CD4-positive, alpha-beta memory T cell (primary cell): ENCODE results near the gene PUS1. TPM values are rescaled to one million over a fixed set of nuclear protein-coding genes. Genes with fewer than 3 reads are reported as not detected.
A peak's percentile ranks its signal among the peaks of the same experiment; 100 is the strongest.
"Not testable (repeated sequence)": the region's sequence is repeated elsewhere in the genome, so short reads cannot be mapped to it uniquely, and the experiment has no call there.

Experiments
- CTCF ChIA-PET: fragments of 350-600 bp; sonication (Branson Sonifier 250); formaldehyde crosslinking; loops from one replicate; lab custom pipeline; 2021; ENCODE audit warnings: inconsistent platforms; ENCODE audit not compliant: partially characterized antibody; lab: Charles Lee
- POLR2A ChIA-PET: fragments of 350-600 bp; sonication (Branson Sonifier 250); formaldehyde crosslinking; loops from one replicate; lab custom pipeline; 2021; ENCODE audit not compliant: partially characterized antibody; lab: Charles Lee
- DNase-seq, 5 donors: peaks; one replicate each; pipeline versions ENCODE4 v3.0.0 to v3.0.0-alpha.2; 2020 to 2022; ENCODE audit warnings: mixed read lengths in 1 of 5
- H3K27ac ChIP-seq: one replicate; pipeline ENCODE4 v1.7.0; 2013; ENCODE audit warnings: low read depth, low read length
- H3K27me3 ChIP-seq: 2 replicates; pipeline ENCODE4 v1.7.0; 2013; ENCODE audit warnings: mild to moderate bottlenecking, low read length, moderate library complexity; ENCODE audit not compliant: insufficient read depth
- H3K36me3 ChIP-seq: 2 replicates; pipeline ENCODE4 v1.7.0; 2013; ENCODE audit warnings: mild to moderate bottlenecking, low read length, moderate library complexity; ENCODE audit not compliant: insufficient read depth
- H3K4me1 ChIP-seq: 2 replicates; pipeline ENCODE4 v1.7.0; 2013; ENCODE audit warnings: mild to moderate bottlenecking, low read length, moderate library complexity; ENCODE audit not compliant: insufficient read depth
- H3K4me3 ChIP-seq, 2 donors: one replicate each; pipeline ENCODE4 v1.7.0; 2013; ENCODE audit warnings: low read length in 2 of 2, mild to moderate bottlenecking in 1 of 2
- H3K9me3 ChIP-seq, 2 donors: one replicate each; pipeline ENCODE4 v1.7.0; 2013; ENCODE audit warnings: low read length in 2 of 2, control low read depth in 1 of 2; ENCODE audit not compliant: control insufficient read depth in 1 of 2
- H3K27ac Mint-ChIP-seq, 7 donors: one replicate each; pipeline ENCODE4 v1.8.0; 2020 to 2021; ENCODE audit warnings: mixed read lengths in 7 of 7, mild to moderate bottlenecking in 6 of 7, inconsistent platforms in 3 of 7, moderate library complexity in 3 of 7
- H3K27me3 Mint-ChIP-seq, 2 donors: one replicate each; pipeline ENCODE4 v1.8.0; 2020 to 2021; ENCODE audit warnings: mixed read lengths in 2 of 2
- H3K36me3 Mint-ChIP-seq, 2 donors: one replicate each; pipeline ENCODE4 v1.8.0; 2020 to 2021; ENCODE audit warnings: mixed read lengths in 2 of 2, inconsistent platforms in 1 of 2, mild to moderate bottlenecking in 1 of 2
- H3K4me1 Mint-ChIP-seq, 4 donors: one replicate each; pipeline ENCODE4 v1.8.0; 2020 to 2021; ENCODE audit warnings: mixed read lengths in 4 of 4, mild to moderate bottlenecking in 1 of 4
- H3K4me3 Mint-ChIP-seq, 8 donors: one replicate each; pipeline ENCODE4 v1.8.0; 2020 to 2021; ENCODE audit warnings: mixed read lengths in 8 of 8, mild to moderate bottlenecking in 7 of 8, moderate library complexity in 6 of 8, inconsistent platforms in 3 of 8
- H3K9me3 Mint-ChIP-seq, 8 donors: one replicate each; pipeline ENCODE4 v1.8.0; 2020 to 2021; ENCODE audit warnings: mixed read lengths in 8 of 8, mild to moderate bottlenecking in 5 of 8, inconsistent platforms in 3 of 8, moderate library complexity in 1 of 8
- intact Hi-C: fragments of 100-400 bp; cut with micrococcal nuclease; formaldehyde crosslinking; loops from one replicate; pipeline ENCODE4 v1.15.1; 2023
- polyA plus RNA-seq, 2 donors: library from polyadenylated mRNA; unstranded; fragments of 300-500 nt; fragmentation: Illumina TruSeq; gene quantifications; one replicate each; pipeline ENCODE4 v1.2.3, GENCODE V29; 2021
- total RNA-seq, 2 experiments: library from RNA; stranded (reverse); gene quantifications; one replicate each; pipeline ENCODE4 v1.2.3, GENCODE V29; 2021

PUS1 gene
- total RNA-seq (10 to 100 TPM; 41.8 to 48.1 TPM), polyA plus RNA-seq (10 to 100 TPM; 12.0 to 28.1 TPM)

- Mint-ChIP-seq H3K4me1 (peaks cover 8 to 34% (median 23%) of the 10 kb centered on the region in 4 donors), H3K4me3 (peak within 1 kb of the TSS; percentile 89 to 98 (median 90)), H3K27me3 (no peaks in the 10 kb centered on the region), H3K9me3 (no peaks in the 10 kb centered on the region), H3K27ac (peak within 1 kb of the TSS; percentile 87 to 93 (median 90)), H3K36me3 (peaks cover 17 to 26% of the 10 kb centered on the region in 2 donors)
- POLR2A ChIA-PET, result interaction anchor here (0.6 to 3.7 kb wide), 8 partner anchors 10 to 557 kb away, joined by 3 to 38 read pairs (median 4); partner anchors contain the start of genes EP400 and SFSWAP
- Histone ChIP-seq H3K27me3 (no peaks in the 10 kb centered on the region), H3K27ac (peak within 1 kb of the TSS; percentile 72), H3K36me3 (peaks cover 23% of the 10 kb centered on the region), H3K9me3 (no peaks in the 10 kb centered on the region), H3K4me1 (peaks cover 16% of the 10 kb centered on the region), H3K4me3 (peak within 1 kb of the TSS; percentile 42 to 81)
- CTCF ChIA-PET, result interaction anchor here (1.4 kb wide), 1 partner anchor 67 kb away, joined by 3 read pairs; no protein-coding TSS in a partner anchor
- intact Hi-C loops, result loop anchor here (1.0 to 10.0 kb wide), 3 partner anchors 20 to 216 kb away; partner anchors contain the start of genes DDX51, EP400, NOC4L and ULK1
- peak; percentile 94 to 95 (median 95) for DNase-seq
These were observed at the start of gene PUS1 for GRCh38 chr12:131928711-131929580. PUS1 (plus strand) TSS chr12:131929276; CDS start chr12:131929723, 447 bp downstream.

- Mint-ChIP-seq H3K4me3 (no peak overlapping the region), H3K27ac (no peak overlapping the region), H3K36me3 (peaks cover 0 to 4% of the 10 kb centered on the region in 2 donors), H3K9me3 (peaks cover 0 to 9% (median 5%) of the 10 kb centered on the region in 8 donors), H3K27me3 (peaks cover 2% of the 10 kb centered on the region in 2 donors), H3K4me1 (no peaks in the 10 kb centered on the region)
- no peaks in the 10 kb centered on the region for H3K4me1 ChIP-seq
- no peak overlapping the region for H3K4me3 ChIP-seq
- H3K27me3 ChIP-seq, result no peaks in the 10 kb centered on the region
- DNase-seq, result no peak
- H3K36me3 ChIP-seq, result no peaks in the 10 kb centered on the region
- H3K9me3 ChIP-seq, result no peaks in the 10 kb centered on the region
- H3K27ac ChIP-seq, result no peak overlapping the region
- intact Hi-C loops, result no loop called here
- CTCF ChIA-PET, result no interaction called here
- POLR2A ChIA-PET, result no interaction called here
These were observed 46.1 kb upstream of the PUS1 start for GRCh38 chr12:131882804-131883520.

GRCh38 chr12:131883521-131883900, 45.6 kb upstream of the PUS1 start:
- no peak overlapping the region for H3K4me3 Mint-ChIP-seq
- Histone ChIP-seq H3K4me3 (no peak overlapping the region), H3K27me3 (no peaks in the 10 kb centered on the region), H3K27ac (no peak overlapping the region), H3K36me3 (no peaks in the 10 kb centered on the region), H3K9me3 (no peaks in the 10 kb centered on the region), H3K4me1 (no peaks in the 10 kb centered on the region)
- no peaks in the 10 kb centered on the region for H3K4me1 Mint-ChIP-seq
- H3K27me3 Mint-ChIP-seq, result peaks cover 1 to 2% of the 10 kb centered on the region in 2 donors
- POLR2A ChIA-PET, result no interaction called here
- H3K36me3 Mint-ChIP-seq, result peaks cover 0 to 4% of the 10 kb centered on the region in 2 donors
- DNase-seq, result no peak
- intact Hi-C loops, result no loop called here
- H3K27ac Mint-ChIP-seq, result no peak overlapping the region
- H3K9me3 Mint-ChIP-seq, result peaks cover 0 to 9% (median 5%) of the 10 kb centered on the region in 8 donors
- CTCF ChIA-PET, result no interaction called here

- H3K4me3 Mint-ChIP-seq, intact Hi-C loops, H3K4me1 ChIP-seq, H3K27me3 Mint-ChIP-seq, H3K36me3 Mint-ChIP-seq, H3K27ac Mint-ChIP-seq, CTCF ChIA-PET, H3K4me3 ChIP-seq, POLR2A ChIA-PET, H3K36me3 ChIP-seq, DNase-seq, H3K9me3 ChIP-seq, H3K27ac ChIP-seq, H3K4me1 Mint-ChIP-seq, H3K9me3 Mint-ChIP-seq, H3K27me3 ChIP-seq: not testable (repeated sequence)
These were observed 44.0 kb upstream of the PUS1 start for GRCh38 chr12:131885076-131885475.

GRCh38 chr12:131885543-131886057, 43.5 kb upstream of the PUS1 start:
- H3K36me3 Mint-ChIP-seq, result peaks cover 0 to 4% of the 10 kb centered on the region in 2 donors
- Histone ChIP-seq H3K9me3 (no peaks in the 10 kb centered on the region), H3K4me1 (no peaks in the 10 kb centered on the region), H3K36me3 (no peaks in the 10 kb centered on the region), H3K27ac (no peak overlapping the region), H3K4me3 (no peak overlapping the region), H3K27me3 (no peaks in the 10 kb centered on the region)
- H3K9me3 Mint-ChIP-seq, result peaks cover 0 to 9% (median 5%) of the 10 kb centered on the region in 8 donors
- DNase-seq, result no peak
- no peaks in the 10 kb centered on the region for H3K4me1 Mint-ChIP-seq
- H3K27ac Mint-ChIP-seq, result no peak overlapping the region
- CTCF ChIA-PET, result no interaction called here
- no peak overlapping the region for H3K4me3 Mint-ChIP-seq
- H3K27me3 Mint-ChIP-seq, result peaks cover 1 to 2% of the 10 kb centered on the region in 2 donors
- intact Hi-C loops, result no loop called here
- POLR2A ChIA-PET, result no interaction called here

GRCh38 chr12:131891722-131892121, 37.4 kb upstream of the PUS1 start:
- H3K9me3 ChIP-seq, intact Hi-C loops, H3K4me3 ChIP-seq, H3K27me3 Mint-ChIP-seq, H3K36me3 Mint-ChIP-seq, H3K27me3 ChIP-seq, H3K36me3 ChIP-seq, CTCF ChIA-PET, POLR2A ChIA-PET, DNase-seq, H3K27ac ChIP-seq, H3K4me1 ChIP-seq, H3K9me3 Mint-ChIP-seq: not testable (repeated sequence)
- H3K27ac Mint-ChIP-seq, result peak overlapping the region in 2 of 7 donors; percentile 37
- H3K4me3 Mint-ChIP-seq, result peak overlapping the region in 1 of 8 donors; percentile 33
- peaks cover 2 to 19% (median 7%) of the 10 kb centered on the region in 4 donors for H3K4me1 Mint-ChIP-seq
